Globus pallidus (tissue), 1 donor: ENCODE measurements around the gene AVP.
"Not testable (repeated sequence)": the region's sequence is repeated elsewhere in the genome, so short reads cannot be mapped to it uniquely, and the experiment has no call there.

ENCODE experiments used
- DNase-seq: peaks from one replicate; pipeline ENCODE4 v3.0.0-alpha.2; 2015; ENCODE audit warnings: low spot score

Gene AVP

GRCh38 chr20:3082955-3083952 is 1.3 kb downstream of the AVP start:
- DNase-seq, result no peak

DNA sequence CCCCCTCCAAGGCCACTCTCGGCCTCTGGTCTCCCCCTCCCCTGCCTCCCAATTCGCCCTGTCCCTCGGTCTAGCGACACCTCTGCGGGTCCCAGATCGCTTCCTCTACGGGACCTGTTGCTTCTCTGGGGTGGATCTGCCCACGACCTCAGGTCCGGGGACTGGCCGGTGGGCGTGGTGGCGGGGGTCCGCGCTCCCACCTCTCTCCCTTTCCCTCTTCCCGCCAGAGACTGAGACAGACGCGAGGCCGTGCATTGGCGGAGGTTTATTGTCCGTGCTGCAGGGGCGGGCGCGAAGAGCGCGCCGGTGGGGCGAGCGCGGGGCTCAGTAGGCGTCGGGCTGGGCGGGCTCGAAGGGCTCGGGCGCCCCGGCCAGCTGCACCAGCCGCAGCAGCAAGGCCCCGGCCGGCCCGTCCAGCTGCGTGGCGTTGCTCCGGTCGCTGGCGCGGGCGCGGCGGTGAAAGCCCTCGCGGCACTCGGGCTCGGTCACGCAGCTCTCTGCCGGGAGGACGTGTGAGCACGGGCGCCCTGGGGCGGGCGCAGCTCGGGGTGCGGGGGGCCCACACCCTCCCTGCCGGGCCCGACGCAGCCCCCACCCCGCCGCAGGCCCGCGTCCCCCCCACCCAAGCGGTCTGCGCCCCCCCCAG is 2.1 kb downstream of the AVP start:
- no peak for DNase-seq

DNA sequence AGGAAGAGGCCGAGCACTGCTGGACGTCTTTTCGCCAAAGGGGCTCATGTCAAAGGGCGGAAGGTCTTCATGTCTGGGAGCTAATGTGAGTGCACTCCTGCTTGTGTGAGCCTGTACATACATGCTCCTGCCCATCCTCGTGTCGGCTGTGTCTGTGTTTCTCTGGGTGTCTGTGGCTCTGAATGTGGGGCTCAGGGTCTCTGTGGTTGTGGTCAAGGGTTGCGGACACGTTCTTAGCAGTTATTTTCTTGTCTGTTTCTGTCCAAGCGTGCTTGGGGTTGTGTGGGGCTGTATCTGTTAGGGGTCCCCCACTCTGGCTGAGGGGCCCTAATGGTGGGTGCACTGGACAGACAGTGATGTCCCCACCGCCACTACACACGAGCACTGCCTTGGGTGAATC is 2.9 kb downstream of the AVP start:
- no peak for DNase-seq

GRCh38 chr20:3080939-3081388 is 3.6 kb downstream of the AVP start:
- peak; percentile 29 for DNase-seq

DNA sequence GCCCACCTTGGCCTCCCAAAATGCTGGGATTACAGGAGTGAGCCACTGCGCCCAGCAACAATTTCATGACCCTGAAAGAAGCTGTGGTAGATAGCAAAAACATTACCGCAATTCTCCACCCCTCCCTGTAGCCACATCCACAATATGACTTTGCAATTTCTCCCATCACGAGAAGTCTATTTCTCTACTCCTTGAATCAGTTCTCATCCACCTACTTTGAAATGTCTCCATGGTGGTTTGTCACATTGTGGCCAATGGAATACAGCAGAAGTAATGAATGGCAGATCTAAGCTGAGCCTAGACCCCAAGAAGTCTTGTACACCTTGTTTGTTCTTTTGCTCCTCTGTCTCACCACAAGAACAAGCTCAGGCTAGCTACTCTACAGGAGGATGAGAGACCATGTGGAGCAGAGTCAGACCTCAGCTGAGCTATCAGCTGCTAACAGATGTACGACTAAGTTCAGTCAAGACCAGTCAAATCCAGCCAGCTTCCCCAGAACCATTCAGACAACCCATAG is 6.8 kb downstream of the AVP start:
- no peak for DNase-seq

GRCh38 chr20:3075315-3075714 is 9.2 kb downstream of the AVP start:
- not testable (repeated sequence) for DNase-seq

GRCh38 chr20:3074812-3075211 is 9.7 kb downstream of the AVP start:
- no peak for DNase-seq

DNA sequence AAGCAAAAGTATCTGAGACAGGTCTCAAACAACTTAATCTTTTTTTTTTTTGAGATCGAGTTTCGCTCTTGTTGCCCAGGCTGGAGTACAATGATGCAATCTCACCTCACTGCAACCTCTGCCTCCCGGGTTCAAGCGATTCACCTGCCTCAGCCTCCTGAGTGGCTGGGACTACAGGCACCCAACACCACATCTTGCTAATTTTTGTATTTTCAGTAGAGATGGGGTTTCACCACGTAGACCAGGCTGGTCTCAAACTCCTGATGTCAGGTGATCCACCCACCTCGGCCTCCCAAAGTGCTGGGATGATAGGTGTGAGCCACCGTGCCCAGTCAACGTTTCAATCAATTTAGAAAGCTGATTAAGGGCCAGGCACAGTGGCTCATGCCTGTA is 11.3 kb downstream of the AVP start:
- not testable (repeated sequence) for DNase-seq

DNA sequence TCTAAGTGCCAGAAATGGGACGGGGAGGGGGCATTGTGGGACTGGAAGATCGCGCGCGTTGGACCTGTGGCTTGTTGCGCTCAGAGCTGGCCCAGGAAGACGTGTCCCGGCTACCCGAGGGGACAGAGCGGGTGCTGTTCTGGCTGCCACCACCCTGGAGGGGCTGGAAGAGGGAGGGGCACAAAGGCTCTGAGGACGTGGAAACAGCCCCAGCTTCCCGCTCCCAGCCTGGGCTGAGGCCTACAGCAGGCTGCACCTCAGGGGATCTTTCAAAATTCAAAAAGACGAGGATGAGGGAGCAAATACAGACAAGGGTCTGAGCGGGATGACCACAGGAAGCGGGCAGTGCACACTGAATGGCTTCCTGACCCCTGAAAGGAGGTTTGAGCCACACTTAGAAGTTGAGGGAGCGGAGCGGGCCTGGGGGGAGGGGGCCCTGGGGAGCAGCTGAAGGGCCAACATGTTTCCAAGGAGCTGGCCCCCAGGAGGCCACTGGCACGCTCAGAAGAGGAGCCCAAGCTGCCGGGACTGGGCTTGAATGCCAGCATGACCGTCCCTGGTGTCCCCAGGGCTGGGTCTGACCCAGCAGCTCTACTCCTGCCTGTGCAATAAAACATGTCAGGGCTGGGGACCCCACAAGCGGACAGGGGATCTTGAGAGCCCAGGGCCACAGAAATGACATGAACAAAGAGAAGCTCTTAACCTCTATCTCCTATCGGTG is 11.8 kb downstream of the AVP start:
- no peak for DNase-seq

- DNase-seq, result no peak
Observed at GRCh38 chr20:3071610-3072529, 12.7 kb downstream of the AVP start, which contains the start of gene OXT. OXT (plus strand) TSS chr20:3071620; CDS start chr20:3071656, 36 bp downstream.

- DNase-seq, result no peak
Observed at GRCh38 chr20:3071266-3071609, 13.3 kb downstream of the AVP start.

- no peak for DNase-seq
Observed at GRCh38 chr20:3070725-3071124, 13.8 kb downstream of the AVP start.

GRCh38 chr20:3068986-3069900 is 15.3 kb downstream of the AVP start:
- DNase-seq, result no peak

GRCh38 chr20:3068075-3068474 is 16.4 kb downstream of the AVP start:
- DNase-seq, result no peak

DNA sequence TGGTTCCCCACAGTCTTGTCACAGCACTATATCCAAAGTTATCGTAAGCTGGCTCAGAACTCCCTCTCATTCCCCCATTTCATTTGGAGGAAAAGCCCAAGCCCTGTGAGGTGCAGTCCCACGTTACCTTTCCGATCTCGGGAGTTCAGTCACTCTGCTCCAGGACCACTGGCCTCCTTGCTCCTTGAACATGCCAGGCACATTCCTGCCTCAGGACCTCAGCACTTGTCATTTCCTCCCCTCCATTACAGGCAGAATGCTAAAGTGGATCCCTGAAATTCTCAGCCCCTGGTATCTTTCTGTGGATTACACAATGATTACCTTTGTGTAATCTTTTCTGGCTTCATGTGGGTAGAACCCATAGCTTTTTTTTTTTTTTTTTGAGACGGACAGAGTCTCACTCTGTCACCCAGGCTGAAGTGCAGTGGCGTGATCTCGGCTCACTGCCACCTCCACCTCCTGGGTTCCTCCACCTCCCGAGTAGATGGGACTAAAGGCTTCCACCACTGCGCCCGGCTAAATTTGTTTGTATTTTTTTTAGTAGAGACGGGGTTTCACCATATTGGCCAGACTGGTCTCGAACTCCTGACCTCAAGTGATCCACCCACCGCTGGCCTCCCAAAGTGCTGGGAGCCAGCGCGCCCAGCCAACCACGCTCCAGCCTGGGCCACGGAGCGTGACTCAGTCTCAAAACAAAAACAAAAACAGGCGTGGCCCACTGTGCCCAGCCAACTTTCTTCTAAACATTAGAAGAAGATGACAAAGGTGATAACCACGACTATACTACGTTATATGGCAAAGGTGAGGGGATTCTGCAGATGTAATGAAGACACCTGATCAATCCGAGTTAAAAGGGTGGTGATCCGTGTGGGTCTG is 17.1 kb downstream of the AVP start:
- DNase-seq, result no peak

DNA sequence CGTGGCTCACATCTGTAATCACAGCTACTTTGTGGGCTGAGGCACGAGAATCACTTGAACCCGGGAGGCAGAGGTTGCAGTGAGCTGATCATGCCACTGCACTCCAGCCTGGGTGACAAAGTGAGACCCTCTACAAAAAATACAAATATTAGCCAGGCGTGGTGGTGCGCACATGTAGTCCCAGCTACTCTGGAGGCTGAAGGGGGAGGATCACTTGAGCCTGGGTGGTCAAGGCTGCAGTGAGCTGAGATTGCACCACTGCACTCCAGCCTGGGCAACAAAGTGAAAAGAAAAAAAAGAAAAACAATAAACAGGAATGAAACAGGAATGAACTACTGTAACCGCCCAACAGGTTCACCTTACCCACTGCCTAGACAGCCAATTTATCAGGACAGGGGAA is 20.4 kb downstream of the AVP start:
- not testable (repeated sequence) for DNase-seq

DNA sequence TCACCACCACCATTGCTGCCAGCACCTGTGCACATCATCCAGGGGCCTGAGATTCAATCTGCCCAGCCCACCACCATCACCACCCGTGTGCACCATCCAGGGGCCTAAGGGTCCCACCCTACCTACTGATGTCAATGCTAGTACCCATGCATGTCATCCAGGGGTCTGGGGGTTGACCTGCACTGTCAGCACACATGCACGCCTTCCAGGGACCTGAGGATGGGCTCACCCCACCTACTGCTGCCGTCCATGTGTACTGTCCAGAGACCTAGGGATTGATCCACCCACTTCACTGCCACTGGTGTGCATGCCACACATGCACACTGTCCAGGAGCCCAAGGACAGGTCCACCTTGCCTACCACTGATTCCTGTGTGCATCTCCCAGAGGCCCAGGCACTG is 25.0 kb downstream of the AVP start:
- no peak for DNase-seq

GRCh38 chr20:3051385-3052019 is 33.0 kb downstream of the AVP start:
- DNase-seq, result no peak
